GM12891 (cell line): ENCODE measurements around the gene UMAD1.

Experiments used
- DNase-seq: peaks from one replicate; pipeline ENCODE4 v3.0.0; 2011; ENCODE audit warnings: low spot score; ENCODE audit not compliant: insufficient read length
- FAIRE-seq: peaks from 2 replicates; lab custom pipeline; 2011; peaks lifted over from hg19 to GRCh38; lab: Jason Lieb, UNC
- PAX5 ChIP-seq: IDR thresholded peaks from 2 replicates; pipeline ENCODE4 v1.6.1; 2011; ENCODE audit warnings: low read length, moderate library complexity, mild to moderate bottlenecking; ENCODE audit not compliant: insufficient read depth, severe bottlenecking
- POLR2A ChIP-seq: IDR thresholded peaks from 2 replicates; pipeline ENCODE4 v1.6.1; 2011; ENCODE audit warnings: low read depth, low read length, control low read depth
- POLR2AphosphoS5 ChIP-seq: IDR thresholded peaks from 2 replicates; pipeline ENCODE4 v1.6.1; 2011; ENCODE audit warnings: low read depth, low read length, control low read depth
- POU2F2 ChIP-seq: IDR thresholded peaks from 2 replicates; pipeline ENCODE4 v1.6.1; 2011; ENCODE audit warnings: low read depth, mild to moderate bottlenecking, control low read depth, low read length, moderate library complexity
- SPI1 ChIP-seq: IDR thresholded peaks from 2 replicates; pipeline ENCODE4 v1.6.1; 2011; ENCODE audit warnings: low read depth, low read length, control low read depth
- TAF1 ChIP-seq: IDR thresholded peaks from 2 replicates; pipeline ENCODE4 v1.6.1; 2011; ENCODE audit warnings: low read depth, low read length, control low read depth

The UMAD1 gene

GRCh38 chr7:7737674-7738073 is 97.1 kb downstream of the UMAD1 start:
- DNase-seq (no peak), FAIRE-seq (no peak)
- TF ChIP-seq SPI1 (no peak), TAF1 (no peak), POLR2A (no peak), POLR2AphosphoS5 (no peak), PAX5 (no peak), POU2F2 (no peak)

GRCh38 chr7:7738177-7738576 is 97.6 kb downstream of the UMAD1 start:
- TF ChIP-seq PAX5 (no peak), POU2F2 (no peak), TAF1 (no peak), SPI1 (no peak), POLR2AphosphoS5 (no peak), POLR2A (no peak)
- DNase-seq: no peak
- peak; percentile 45 for FAIRE-seq

- TF ChIP-seq TAF1 (no peak), POLR2A (no peak), POLR2AphosphoS5 (no peak), SPI1 (no peak), PAX5 (no peak), POU2F2 (no peak)
- DNase-seq (no peak), FAIRE-seq (peak; percentile 26)
Observed at GRCh38 chr7:7738622-7739021, 98.1 kb downstream of the UMAD1 start.

- FAIRE-seq (peak; percentile 69), DNase-seq (no peak)
- TF ChIP-seq POLR2AphosphoS5 (no peak), PAX5 (no peak), TAF1 (no peak), POU2F2 (no peak), POLR2A (no peak), SPI1 (no peak)
Observed at GRCh38 chr7:7739204-7740036, 98.9 kb downstream of the UMAD1 start.

GRCh38 chr7:7740037-7740355 is 99.4 kb downstream of the UMAD1 start:
- FAIRE-seq (no peak), DNase-seq (no peak)
- no peak for TF ChIP-seq POLR2A
- no peak for TF ChIP-seq TAF1
- no peak for TF ChIP-seq PAX5
- TF ChIP-seq POLR2AphosphoS5: no peak
- no peak for TF ChIP-seq POU2F2
- no peak for TF ChIP-seq SPI1

GRCh38 chr7:7742223-7742622 is 101.7 kb downstream of the UMAD1 start:
- DNase-seq: no peak
- TF ChIP-seq POLR2A (no peak), TAF1 (no peak), POLR2AphosphoS5 (no peak), PAX5 (no peak), POU2F2 (no peak), SPI1 (no peak)
- no peak for FAIRE-seq

- FAIRE-seq (no peak), DNase-seq (no peak)
- no peak for TF ChIP-seq SPI1
- no peak for TF ChIP-seq POLR2AphosphoS5
- no peak for TF ChIP-seq PAX5
- no peak for TF ChIP-seq POU2F2
- TF ChIP-seq POLR2A: no peak
Observed at GRCh38 chr7:7745258-7745657, 104.7 kb downstream of the UMAD1 start.

GRCh38 chr7:7745966-7746365 is 105.4 kb downstream of the UMAD1 start:
- FAIRE-seq: no peak

GRCh38 chr7:7746458-7746857 is 105.9 kb downstream of the UMAD1 start:
- FAIRE-seq: no peak
- TF ChIP-seq SPI1: no peak
- no peak for TF ChIP-seq POLR2A
- no peak for TF ChIP-seq POLR2AphosphoS5
- TF ChIP-seq POU2F2: no peak
- no peak for TF ChIP-seq PAX5
- no peak for TF ChIP-seq TAF1

More at GRCh38 chr7:7745966-7746365, 105.4 kb downstream of the UMAD1 start:
- no peak for DNase-seq
- no peak for TF ChIP-seq PAX5
- TF ChIP-seq POLR2AphosphoS5: no peak
- no peak for TF ChIP-seq SPI1
- no peak for TF ChIP-seq POLR2A
- TF ChIP-seq TAF1: no peak
- TF ChIP-seq POU2F2: no peak

GRCh38 chr7:7750571-7751242 is 110.2 kb downstream of the UMAD1 start:
- FAIRE-seq (no peak), DNase-seq (no peak)
- no peak for TF ChIP-seq POLR2AphosphoS5
- TF ChIP-seq PAX5: no peak
- TF ChIP-seq TAF1: no peak
- no peak for TF ChIP-seq SPI1
- TF ChIP-seq POU2F2: no peak
- TF ChIP-seq POLR2A: no peak

More at GRCh38 chr7:7746458-7746857, 105.9 kb downstream of the UMAD1 start:
- DNase-seq: no peak
